Activated T-cell treated with anti-CD3 and anti-CD28 coated beads, Interleukin-2, amount 50 U/mL, for 24 hours (primary cell): ENCODE measurements around the gene MYRF.

Experiments
- DNase-seq: peaks from one replicate; pipeline ENCODE4 v3.0.0-alpha.2; 2020
- H3K27ac Mint-ChIP-seq: 2 replicates; pipeline ENCODE4 v1.8.0; 2020; ENCODE audit warnings: mild to moderate bottlenecking, mixed read lengths
- H3K27me3 Mint-ChIP-seq: 2 replicates; pipeline ENCODE4 v1.8.0; 2020; ENCODE audit warnings: mixed read lengths
- H3K36me3 Mint-ChIP-seq: 2 replicates; pipeline ENCODE4 v1.8.0; 2020; ENCODE audit warnings: low read depth, mixed read lengths
- H3K4me1 Mint-ChIP-seq: 2 replicates; pipeline ENCODE4 v1.8.0; 2020; ENCODE audit warnings: low read depth, mixed read lengths
- H3K4me3 Mint-ChIP-seq: 2 replicates; pipeline ENCODE4 v1.8.0; 2020; ENCODE audit warnings: mild to moderate bottlenecking, moderate library complexity, mixed read lengths
- H3K9me3 Mint-ChIP-seq: 2 replicates; pipeline ENCODE4 v1.8.0; 2020; ENCODE audit warnings: mixed read lengths

Gene MYRF

GRCh38 chr11:61714316-61714715 is 38.1 kb upstream of the MYRF start:
- DNase-seq = no peak
- Mint-ChIP-seq H3K4me3 (no peak overlapping the region), H3K27ac (no peak overlapping the region), H3K36me3 (no peaks in the 10 kb centered on the region), H3K9me3 (no peaks in the 10 kb centered on the region), H3K27me3 (no peaks in the 10 kb centered on the region), H3K4me1 (no peaks in the 10 kb centered on the region)

- no peaks in the 10 kb centered on the region for H3K4me1 Mint-ChIP-seq
- H3K27ac Mint-ChIP-seq = no peak overlapping the region
- H3K4me3 Mint-ChIP-seq = no peak overlapping the region
- no peak for DNase-seq
- no peaks in the 10 kb centered on the region for H3K27me3 Mint-ChIP-seq
- no peaks in the 10 kb centered on the region for H3K9me3 Mint-ChIP-seq
- no peaks in the 10 kb centered on the region for H3K36me3 Mint-ChIP-seq
Observed at GRCh38 chr11:61714916-61715315, 37.5 kb upstream of the MYRF start.

- DNase-seq = no peak
- Mint-ChIP-seq H3K4me3 (no peak overlapping the region), H3K27me3 (no peaks in the 10 kb centered on the region), H3K9me3 (no peaks in the 10 kb centered on the region), H3K27ac (no peak overlapping the region), H3K36me3 (no peaks in the 10 kb centered on the region), H3K4me1 (no peaks in the 10 kb centered on the region)
Observed at GRCh38 chr11:61715867-61716266, 36.6 kb upstream of the MYRF start.

- Mint-ChIP-seq H3K27me3 (no peaks in the 10 kb centered on the region), H3K4me3 (no peak overlapping the region), H3K4me1 (no peaks in the 10 kb centered on the region), H3K27ac (no peak overlapping the region), H3K9me3 (no peaks in the 10 kb centered on the region), H3K36me3 (no peaks in the 10 kb centered on the region)
- DNase-seq = no peak
Observed at GRCh38 chr11:61716478-61717285, 35.8 kb upstream of the MYRF start.

GRCh38 chr11:61717286-61718033 is 35.0 kb upstream of the MYRF start:
- Mint-ChIP-seq H3K4me1 (no peaks in the 10 kb centered on the region), H3K27me3 (no peaks in the 10 kb centered on the region), H3K36me3 (no peaks in the 10 kb centered on the region), H3K27ac (no peak overlapping the region), H3K4me3 (no peak overlapping the region), H3K9me3 (no peaks in the 10 kb centered on the region)
- DNase-seq = no peak

GRCh38 chr11:61718046-61718531 is 34.3 kb upstream of the MYRF start:
- DNase-seq = no peak
- Mint-ChIP-seq H3K27me3 (no peaks in the 10 kb centered on the region), H3K36me3 (no peaks in the 10 kb centered on the region), H3K27ac (no peak overlapping the region), H3K4me1 (no peaks in the 10 kb centered on the region), H3K4me3 (no peak overlapping the region), H3K9me3 (no peaks in the 10 kb centered on the region)

GRCh38 chr11:61718621-61719302 is 33.7 kb upstream of the MYRF start:
- Mint-ChIP-seq H3K27me3 (no peaks in the 10 kb centered on the region), H3K27ac (no peak overlapping the region), H3K4me1 (no peaks in the 10 kb centered on the region), H3K36me3 (no peaks in the 10 kb centered on the region), H3K4me3 (no peak overlapping the region), H3K9me3 (no peaks in the 10 kb centered on the region)
- no peak for DNase-seq

GRCh38 chr11:61719978-61720377 is 32.5 kb upstream of the MYRF start:
- no peak overlapping the region for H3K27ac Mint-ChIP-seq
- no peak overlapping the region for H3K4me3 Mint-ChIP-seq
- no peaks in the 10 kb centered on the region for H3K4me1 Mint-ChIP-seq
- DNase-seq = no peak
- no peaks in the 10 kb centered on the region for H3K27me3 Mint-ChIP-seq
- H3K9me3 Mint-ChIP-seq = no peaks in the 10 kb centered on the region
- no peaks in the 10 kb centered on the region for H3K36me3 Mint-ChIP-seq

GRCh38 chr11:61720597-61720996 is 31.8 kb upstream of the MYRF start:
- DNase-seq = no peak
- no peaks in the 10 kb centered on the region for H3K4me1 Mint-ChIP-seq
- no peak overlapping the region for H3K27ac Mint-ChIP-seq
- no peak overlapping the region for H3K4me3 Mint-ChIP-seq
- H3K9me3 Mint-ChIP-seq = no peaks in the 10 kb centered on the region
- H3K36me3 Mint-ChIP-seq = no peaks in the 10 kb centered on the region
- no peaks in the 10 kb centered on the region for H3K27me3 Mint-ChIP-seq

- Mint-ChIP-seq H3K27ac (no peak overlapping the region), H3K4me3 (no peak overlapping the region), H3K9me3 (no peaks in the 10 kb centered on the region), H3K4me1 (no peaks in the 10 kb centered on the region), H3K27me3 (no peaks in the 10 kb centered on the region), H3K36me3 (no peaks in the 10 kb centered on the region)
- DNase-seq = no peak
Observed at GRCh38 chr11:61724437-61724836, 28.0 kb upstream of the MYRF start.

- H3K9me3 Mint-ChIP-seq = no peaks in the 10 kb centered on the region
- H3K4me1 Mint-ChIP-seq = no peaks in the 10 kb centered on the region
- no peak for DNase-seq
- H3K27me3 Mint-ChIP-seq = no peaks in the 10 kb centered on the region
- no peak overlapping the region for H3K4me3 Mint-ChIP-seq
- no peak overlapping the region for H3K27ac Mint-ChIP-seq
- no peaks in the 10 kb centered on the region for H3K36me3 Mint-ChIP-seq
Observed at GRCh38 chr11:61725781-61726231, 26.6 kb upstream of the MYRF start.

- no peaks in the 10 kb centered on the region for H3K4me1 Mint-ChIP-seq
- no peak overlapping the region for H3K27ac Mint-ChIP-seq
Observed at GRCh38 chr11:61726775-61727174, 25.7 kb upstream of the MYRF start.

GRCh38 chr11:61727401-61727811 is 25.0 kb upstream of the MYRF start:
- Mint-ChIP-seq H3K36me3 (no peaks in the 10 kb centered on the region), H3K27ac (no peak overlapping the region), H3K9me3 (no peaks in the 10 kb centered on the region), H3K27me3 (no peaks in the 10 kb centered on the region), H3K4me1 (no peaks in the 10 kb centered on the region), H3K4me3 (no peak overlapping the region)
- DNase-seq = no peak

More at GRCh38 chr11:61726775-61727174, 25.7 kb upstream of the MYRF start:
- no peaks in the 10 kb centered on the region for H3K36me3 Mint-ChIP-seq
- no peak for DNase-seq
- H3K4me3 Mint-ChIP-seq = no peak overlapping the region
- H3K9me3 Mint-ChIP-seq = no peaks in the 10 kb centered on the region
- no peaks in the 10 kb centered on the region for H3K27me3 Mint-ChIP-seq

- Mint-ChIP-seq H3K4me1 (peaks cover 1% of the 10 kb centered on the region), H3K4me3 (no peak overlapping the region), H3K27me3 (no peaks in the 10 kb centered on the region), H3K36me3 (no peaks in the 10 kb centered on the region), H3K27ac (no peak overlapping the region), H3K9me3 (no peaks in the 10 kb centered on the region)
- DNase-seq = no peak
Observed at GRCh38 chr11:61728066-61728939, 24.1 kb upstream of the MYRF start.
